ENCODE measurements around the gene RSPH1. TPM values are rescaled to one million over a fixed set of nuclear protein-coding genes. Genes with fewer than 3 reads are reported as not detected.

RSPH1 gene
- total and polyA plus RNA-seq, 2 of the 8 experiments (the other 6 are each of a cell fraction or from before 2014, with no cell fraction given): 0.24 TPM; not detected in 1

GRCh38 chr21:42537106-42537742 lies 41.2 kb upstream of the RSPH1 start:
- no peak for FAIRE-seq

More at GRCh38 chr21:42537106-42537742, 41.2 kb upstream of the RSPH1 start:
- H4K5ac ChIP-seq (ENCODE audit: insufficient read length, low read depth, low read length): no peak overlapping the region
- DNase-seq (ENCODE audit: low read depth in 1 of 2, low spot score in 2 of 2): no peak
- no peak overlapping the region for H3K14ac ChIP-seq (ENCODE audit: insufficient read length)
- no peak overlapping the region for H2BK12ac ChIP-seq (ENCODE audit: low read depth, low read length)
- H3K36me3 ChIP-seq (ENCODE audit: control insufficient read depth in 2 of 4, insufficient read depth in 4 of 4, low read length in 3 of 4): peaks cover 0 to 6% (median under 1%) of the 10 kb centered on the region in 4 experiments; a peak in 4 of 8 replicates
- H2BK5ac ChIP-seq (ENCODE audit: low read depth, low read length): no peak overlapping the region
- peaks cover 2 to 3% of the 10 kb centered on the region in 2 experiments for H4K20me1 ChIP-seq (replicated peaks in 1 of 2; ENCODE audit: control insufficient read depth in 1 of 2, insufficient read depth in 2 of 2, low read length in 2 of 2)
- no peak overlapping the region for H3K27ac ChIP-seq (ENCODE audit: low read depth, low read length)
- no peaks in the 10 kb centered on the region for H3K27me3 ChIP-seq (replicated peaks in 1 of 4; ENCODE audit: control insufficient read depth in 3 of 4, extremely low read depth in 1 of 4, insufficient read depth in 3 of 4, low read length in 3 of 4)
- no peak overlapping the region for H3K4ac ChIP-seq (replicated peaks; ENCODE audit: insufficient read length, low read depth, low read length)
- no peak overlapping the region for H2AK5ac ChIP-seq (ENCODE audit: low read depth, low read length)
- CTCF ChIA-PET (ENCODE audit: partially characterized antibody): interaction anchor here (0.7 to 4.3 kb wide), 13 partner anchors 10 to 120 kb away, joined by 3 to 19 read pairs (median 4); no protein-coding TSS in a partner anchor
- POLR2A ChIA-PET (ENCODE audit: partially characterized antibody): interaction anchor here (1.2 kb wide), 1 partner anchor 9 kb away, joined by 5 read pairs; no protein-coding TSS in a partner anchor
- H3K18ac ChIP-seq (ENCODE audit: extremely low read depth, low read length): no peak overlapping the region
- TF ChIP-seq RAD21 (IDR thresholded peaks at IDR 0.05 in 1 of 2, conservative IDR thresholded peaks at IDR 0.05 in 1 of 2; ENCODE audit: low read depth in 2 of 2, low read length in 2 of 2) (peak; percentile 58 to 71), CBX5 (IDR thresholded peaks at IDR 0.05; ENCODE audit: low read depth, low read length) (no peak), BRCA1 (IDR thresholded peaks at IDR 0.05; ENCODE audit: low read depth, low read length) (no peak), CTCF (IDR thresholded peaks at IDR 0.05; ENCODE audit: control extremely low read depth in 1 of 3, insufficient read depth in 1 of 3, low read depth in 1 of 3, low read length in 3 of 3) (peak; percentile 4 to 54 (median 36)), CHD1 (IDR thresholded peaks at IDR 0.05; ENCODE audit: low read depth, low read length) (no peak), FOSL1 (IDR thresholded peaks at IDR 0.05; ENCODE audit: insufficient read depth, low read depth, low read length) (no peak), SP1 (IDR thresholded peaks at IDR 0.05; ENCODE audit: low read depth, low read length) (no peak), BACH1 (IDR thresholded peaks at IDR 0.05; ENCODE audit: low read length) (no peak)
- H2AFZ ChIP-seq (ENCODE audit: low read length): no peak overlapping the region
- no peak overlapping the region for H3K56ac ChIP-seq (replicated peaks; ENCODE audit: insufficient read length, low read depth, low read length)
- no peak overlapping the region for H3K23ac ChIP-seq (ENCODE audit: insufficient read length)
- no peak overlapping the region for H4K8ac ChIP-seq (ENCODE audit: extremely low read depth, insufficient read depth, low read length)
- H3K23me2 ChIP-seq (ENCODE audit: low read depth, low read length): no peaks in the 10 kb centered on the region
- no peaks in the 10 kb centered on the region for H3K9me3 ChIP-seq (ENCODE audit: insufficient read depth in 2 of 2, low read depth in 1 of 2, low read length in 1 of 2)
- no peak overlapping the region for H2BK20ac ChIP-seq (ENCODE audit: low read length)
- no peak overlapping the region for H2BK120ac ChIP-seq (replicated peaks; ENCODE audit: low read depth, low read length)
- WGBS, 2 experiments (ENCODE audit: extremely low coverage in 1 of 2, insufficient coverage in 1 of 2, insufficient read length in 1 of 2, insufficient replicate concordance in 2 of 2, low coverage in 1 of 2, low lambda C conversion rate in 2 of 2, missing lambda C conversion rate in 1 of 2): 82% methylated on average over 4 of the region's 4 CpGs; no CpG with 5 or more reads in 1 of the 2 experiments
- H2BK15ac ChIP-seq (ENCODE audit: low read length): no peak overlapping the region
- H4K91ac ChIP-seq (replicated peaks; ENCODE audit: insufficient read length, low read length): no peak overlapping the region
- no peaks in the 10 kb centered on the region; the same call in 1 of the 2 replicates for H3K79me1 ChIP-seq (ENCODE audit: low read depth, low read length)
- peaks cover 0 to 3% (median 0%) of the 10 kb centered on the region in 4 experiments; a peak in 1 of 7 replicates for H3K4me1 ChIP-seq (replicated peaks in 1 of 4; ENCODE audit: control insufficient read depth in 3 of 4, insufficient read depth in 4 of 4, low read length in 3 of 4)
- H3K4me2 ChIP-seq (ENCODE audit: insufficient read depth in 1 of 2, low read depth in 2 of 2, low read length in 2 of 2): no peak overlapping the region
- H3K9ac ChIP-seq (replicated peaks in 1 of 4; ENCODE audit: extremely low read depth in 1 of 4, low read depth in 3 of 4, low read length in 3 of 4): no peak overlapping the region
- no peaks in the 10 kb centered on the region; a peak in 1 of 4 replicates for H3K79me2 ChIP-seq (ENCODE audit: control insufficient read depth in 1 of 2, insufficient read depth in 2 of 2, low read length in 2 of 2)
- H3K4me3 ChIP-seq (ENCODE audit: extremely low read depth in 1 of 4, insufficient read depth in 2 of 4, low read depth in 3 of 4, low read length in 4 of 4): no peak overlapping the region

Measured in H1 (cell line).